HEK293 (cell line): Measurements from ENCODE around the gene ITSN2.

ENCODE experiments used
- CTCF ChIP-seq: fragments of 450-650 bp; formaldehyde crosslinking; IDR thresholded peaks from 2 replicates; pipeline ENCODE4 v1.5.1; 2016; ENCODE audit warnings: missing biosample characterization, missing genetic modification characterization
- HOXD13 ChIP-seq: sonication (generic); formaldehyde crosslinking; IDR thresholded peaks from 2 replicates; pipeline ENCODE4 v1.8.0; 2022; ENCODE audit warnings: missing genetic modification reagents, borderline replicate concordance
- ZNF24 ChIP-seq: fragments of 450-650 bp; formaldehyde crosslinking; IDR thresholded peaks from 2 replicates; pipeline ENCODE4 v1.5.1; 2016; ENCODE audit warnings: missing biosample characterization, missing genetic modification characterization
- ZNF785 ChIP-seq: fragments of 450-650 bp; formaldehyde crosslinking; IDR thresholded peaks from 2 replicates; pipeline ENCODE4 v1.5.1; 2016; ENCODE audit warnings: missing biosample characterization, missing genetic modification characterization

GRCh38 chr2:24385366-24385765 is 25.0 kb upstream of the ITSN2 start:
- no peak for TF ChIP-seq HOXD13 (CRISPR knock-in tag)
- TF ChIP-seq CTCF, result no peak
- TF ChIP-seq ZNF24, result no peak
- no peak for TF ChIP-seq ZNF785 (tag by site-specific recombination)
